Pancreas (tissue), 10 donors: ENCODE measurements around the gene TCIRG1. TPM values are rescaled to one million over a fixed set of nuclear protein-coding genes. Genes with fewer than 3 reads are reported as not detected.

Experiments
- ATAC-seq, 4 donors: fragments of 200-7000 bp; cut with Tn5 transposase; one replicate each; pipeline versions ENCODE4 v1.8.0 to v1.9.1; 2020; ENCODE audit warnings: mild to moderate bottlenecking in 4 of 4, moderate library complexity in 4 of 4
- DNase-seq, 6 donors: peaks; one replicate each; pipeline ENCODE4 v3.0.0-alpha.2; 2020
- FAIRE-seq: peaks from 2 replicates; lab custom pipeline; 2012; peaks lifted over from hg19 to GRCh38; lab: Jason Lieb, UNC
- H3K27ac ChIP-seq, 4 donors: fragments of 200-600 bp; sonication (generic); 1 replicate in 3 of 4; 2 replicates in 1 of 4; pipeline versions ENCODE4 v1.5.0 to v1.8.0; 2020
- H3K27me3 ChIP-seq, 4 donors: fragments of 200-600 bp; one replicate each; pipeline ENCODE4 v1.8.0; 2021
- H3K36me3 ChIP-seq, 3 donors: fragments of 200-600 bp; sonication (generic) in 1 of 3; one replicate each; pipeline versions ENCODE4 v1.5.0 to v1.8.0; 2020 to 2021
- H3K4me1 ChIP-seq, 3 donors: fragments of 200-600 bp; one replicate each; pipeline ENCODE4 v1.8.0; 2021
- H3K4me3 ChIP-seq, 4 donors: fragments of 200-600 bp; sonication (generic) in 2 of 4; one replicate each; pipeline versions ENCODE4 v1.5.0 to v1.8.0; 2020 to 2021
- H3K9me3 ChIP-seq, 4 donors: fragments of 200-600 bp; one replicate each; pipeline ENCODE4 v1.8.0; 2021
- WGBS, 2 donors: extraction: QIAGEN DNeasy Blood & Tissue Kit; methylation state at CpG; one replicate each; pipeline ENCODE4 v1.1.7; 2013; 5-methylcytosine and 5-hydroxymethylcytosine counted together
- intact Hi-C, 3 donors: fragments of 100-400 bp; cut with DNase I; formaldehyde crosslinking; loops; one replicate each; pipeline versions ENCODE4 v1.11.1 to v1.14.2; 2022
- polyA plus RNA-seq, 2 donors: library from polyadenylated mRNA; stranded (reverse); fragments of 200-250 nt; gene quantifications; one replicate each; pipeline ENCODE4 v1.2.3, GENCODE V29; 2013
- total RNA-seq, 6 donors: library from RNA; stranded (reverse); fragmentation: NEBNext Ultra II Directional in 4 of 6; extraction: Animal tissue kit (Norgen Biotek cat#: 25700) in 4 of 6; gene quantifications; one replicate each; pipeline versions ENCODE4 v1.2.1 to v1.2.4, GENCODE V29; 2021 to 2023
- TF ChIP-seq, protein P1 (sequence below), 4 donors: fragments of 200-600 bp; sonication (generic) in 3 of 4; IDR thresholded peaks; one replicate each; pipeline versions ENCODE4 v1.5.0 to v1.8.0; 2021; ENCODE audit warnings: antibody characterized with exemption in 4 of 4
- donor health status: healthy with polysubstance abuse.
- donor health status: DM: no; HTN: no; CAD: no; lungs with moderate emphysema.
- donor health status: DM: no; HTN: no; CAD: no.
- donor health status: control.
- donor health status: control.
- donor health status: Bipolar disorder and iron deficiency.
- donor health status: DM: yes; HTN: yes; CAD: no.
- donor health status: DM: no; HTN: no; CAD: no.
- donor health status: DM: no; HTN: no; CAD: no.
- donor health status: DM: yes; HTN: yes; CAD: no.

The TCIRG1 gene
- total and polyA plus RNA-seq, 8 donors: 166 to 1,036 (median 211) TPM

DNA sequence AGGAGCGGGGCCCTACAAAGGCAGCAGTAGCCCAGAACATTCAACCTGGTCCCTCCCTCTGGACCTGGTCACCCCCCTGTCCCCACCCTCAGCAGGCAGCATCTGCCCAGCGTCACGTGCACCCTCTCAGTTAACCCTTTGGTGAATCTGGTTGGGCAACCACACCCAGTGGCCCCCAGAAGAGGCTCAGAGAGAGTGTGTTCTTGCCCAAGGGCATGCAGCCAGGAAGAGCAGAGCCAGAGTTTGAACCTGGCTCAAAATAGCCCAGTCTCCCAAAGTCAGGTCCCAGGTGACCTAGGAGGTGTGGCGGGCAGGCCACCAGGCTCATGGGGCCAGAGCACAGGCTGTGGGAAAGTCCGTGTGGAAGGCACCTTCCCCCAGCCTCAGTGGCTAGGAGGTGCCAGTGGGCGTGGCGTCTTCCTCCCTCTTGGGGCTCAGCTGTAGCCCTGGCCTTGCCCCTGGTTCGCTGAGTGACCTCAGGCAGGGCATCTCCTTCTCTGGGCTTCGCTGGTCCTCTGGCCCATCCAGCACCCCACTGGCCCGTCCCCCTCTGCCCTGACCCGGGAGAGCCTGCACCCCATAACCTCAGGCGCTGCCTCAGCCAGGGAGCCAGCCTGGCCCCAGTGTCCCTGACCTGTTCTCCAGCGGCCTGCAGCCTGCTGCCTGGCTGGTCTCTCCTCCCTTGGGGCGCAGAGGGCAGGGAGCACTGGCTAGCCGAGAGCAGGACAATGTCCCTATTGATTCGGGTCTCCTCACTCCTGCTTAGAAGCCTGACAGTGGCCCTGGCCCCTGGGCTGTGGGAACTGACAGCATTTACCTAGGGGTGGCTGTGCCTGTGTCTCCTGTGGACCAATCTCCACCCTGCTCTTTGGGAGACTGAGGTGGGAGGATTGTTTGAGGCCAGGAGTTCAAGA lies 21.7 kb upstream of the TCIRG1 start:
- FAIRE-seq: no peak
- TF ChIP-seq, protein P1, sequence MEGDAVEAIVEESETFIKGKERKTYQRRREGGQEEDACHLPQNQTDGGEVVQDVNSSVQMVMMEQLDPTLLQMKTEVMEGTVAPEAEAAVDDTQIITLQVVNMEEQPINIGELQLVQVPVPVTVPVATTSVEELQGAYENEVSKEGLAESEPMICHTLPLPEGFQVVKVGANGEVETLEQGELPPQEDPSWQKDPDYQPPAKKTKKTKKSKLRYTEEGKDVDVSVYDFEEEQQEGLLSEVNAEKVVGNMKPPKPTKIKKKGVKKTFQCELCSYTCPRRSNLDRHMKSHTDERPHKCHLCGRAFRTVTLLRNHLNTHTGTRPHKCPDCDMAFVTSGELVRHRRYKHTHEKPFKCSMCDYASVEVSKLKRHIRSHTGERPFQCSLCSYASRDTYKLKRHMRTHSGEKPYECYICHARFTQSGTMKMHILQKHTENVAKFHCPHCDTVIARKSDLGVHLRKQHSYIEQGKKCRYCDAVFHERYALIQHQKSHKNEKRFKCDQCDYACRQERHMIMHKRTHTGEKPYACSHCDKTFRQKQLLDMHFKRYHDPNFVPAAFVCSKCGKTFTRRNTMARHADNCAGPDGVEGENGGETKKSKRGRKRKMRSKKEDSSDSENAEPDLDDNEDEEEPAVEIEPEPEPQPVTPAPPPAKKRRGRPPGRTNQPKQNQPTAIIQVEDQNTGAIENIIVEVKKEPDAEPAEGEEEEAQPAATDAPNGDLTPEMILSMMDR (IDR thresholded peaks at IDR 0.05): no peak
- H3K36me3 ChIP-seq: no peaks in the 10 kb centered on the region
- H3K4me1 ChIP-seq: no peaks in the 10 kb centered on the region
- 63 to 64% methylated on average over 16 of the region's 16 CpGs for WGBS, 2 donors
- peak in 3 of 6 donors; percentile 17 to 69 (median 40) for DNase-seq
- H3K27me3 ChIP-seq: no peaks in the 10 kb centered on the region
- H3K9me3 ChIP-seq: no peaks in the 10 kb centered on the region
- no peak for ATAC-seq
- intact Hi-C loops: no loop called here
- H3K4me3 ChIP-seq: no peak overlapping the region
- peak overlapping the region in 3 of 4 donors; percentile 1 to 24 (median 22) for H3K27ac ChIP-seq

DNA sequence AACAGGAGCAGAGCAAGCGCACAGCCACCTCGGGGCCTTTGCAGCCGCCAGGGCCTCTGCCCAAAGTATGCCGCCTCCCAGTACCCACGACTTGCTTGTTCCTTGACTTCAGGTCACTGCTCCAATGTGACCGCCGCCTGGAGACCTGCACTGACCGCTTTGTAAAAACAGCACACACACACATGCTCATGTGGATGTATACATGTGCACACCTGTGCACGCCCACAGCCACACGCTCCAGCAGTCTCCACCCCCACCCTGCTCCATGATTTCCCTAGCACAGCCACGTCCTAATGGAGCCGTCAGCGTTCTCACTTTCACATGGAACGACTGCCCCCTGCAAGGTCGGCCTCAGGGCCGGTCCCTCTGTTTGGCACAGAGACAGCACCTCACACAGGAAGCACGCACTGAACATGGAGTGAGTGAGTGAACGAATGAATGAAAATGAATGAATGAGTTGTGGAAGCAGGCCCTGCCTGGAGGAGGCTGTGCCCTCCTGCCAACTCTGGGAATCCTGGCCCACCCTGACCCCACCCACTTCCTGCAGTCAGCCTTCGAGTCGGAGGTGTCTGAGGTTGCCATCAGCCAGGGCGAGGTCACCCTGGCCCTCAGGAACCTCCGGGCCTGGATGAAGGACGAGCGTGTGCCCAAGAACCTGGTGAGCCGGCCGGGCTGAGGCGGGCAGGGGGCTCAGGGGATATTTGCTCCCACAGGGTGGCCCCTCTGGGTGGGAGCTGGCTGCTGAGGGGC lies 20.7 kb upstream of the TCIRG1 start:
- Histone ChIP-seq H3K36me3 (no peaks in the 10 kb centered on the region), H3K27ac (peak overlapping the region in 1 of 4 donors; percentile 24), H3K9me3 (no peaks in the 10 kb centered on the region), H3K4me3 (no peak overlapping the region), H3K4me1 (no peaks in the 10 kb centered on the region), H3K27me3 (no peaks in the 10 kb centered on the region)
- TF ChIP-seq, protein P1 (IDR thresholded peaks at IDR 0.05): no peak
- FAIRE-seq (no peak), ATAC-seq (no peak), DNase-seq (peak in 3 of 6 donors; percentile 16 to 49 (median 19))
- WGBS, 2 donors: 75 to 81% methylated on average over 27 of the region's 27 CpGs
- intact Hi-C loops: no loop called here

DNA sequence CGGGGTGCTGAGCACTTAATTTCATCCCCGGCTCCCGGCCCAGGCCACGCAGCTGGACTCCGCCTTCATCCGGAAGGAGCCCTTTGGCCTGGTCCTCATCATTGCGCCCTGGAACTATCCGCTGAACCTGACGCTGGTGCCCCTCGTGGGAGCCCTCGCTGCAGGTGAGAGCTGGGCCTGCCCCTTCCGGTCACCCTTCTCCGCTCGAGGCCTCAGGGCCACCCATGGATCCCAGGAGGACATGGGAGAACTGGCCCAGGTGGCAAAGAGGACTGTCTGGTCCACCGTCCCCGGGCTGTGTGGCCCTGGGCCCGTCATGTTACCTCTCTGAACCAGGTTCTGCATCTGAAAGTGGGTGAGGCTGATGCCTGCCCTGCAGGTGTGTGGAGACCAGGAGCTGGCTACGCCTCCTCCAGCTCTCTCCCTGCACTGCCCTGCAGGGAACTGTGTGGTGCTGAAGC lies 20.1 kb upstream of the TCIRG1 start:
- intact Hi-C loops: no loop called here
- Histone ChIP-seq H3K27ac (no peak overlapping the region), H3K4me3 (no peak overlapping the region), H3K27me3 (no peaks in the 10 kb centered on the region), H3K4me1 (no peaks in the 10 kb centered on the region), H3K9me3 (no peaks in the 10 kb centered on the region), H3K36me3 (no peaks in the 10 kb centered on the region)
- WGBS, 2 donors: 90 to 96% methylated on average over 18 of the region's 18 CpGs
- DNase-seq: peak in 1 of 6 donors; percentile 63
- TF ChIP-seq, protein P1 (IDR thresholded peaks at IDR 0.05): no peak
- ATAC-seq: no peak
- no peak for FAIRE-seq

DNA sequence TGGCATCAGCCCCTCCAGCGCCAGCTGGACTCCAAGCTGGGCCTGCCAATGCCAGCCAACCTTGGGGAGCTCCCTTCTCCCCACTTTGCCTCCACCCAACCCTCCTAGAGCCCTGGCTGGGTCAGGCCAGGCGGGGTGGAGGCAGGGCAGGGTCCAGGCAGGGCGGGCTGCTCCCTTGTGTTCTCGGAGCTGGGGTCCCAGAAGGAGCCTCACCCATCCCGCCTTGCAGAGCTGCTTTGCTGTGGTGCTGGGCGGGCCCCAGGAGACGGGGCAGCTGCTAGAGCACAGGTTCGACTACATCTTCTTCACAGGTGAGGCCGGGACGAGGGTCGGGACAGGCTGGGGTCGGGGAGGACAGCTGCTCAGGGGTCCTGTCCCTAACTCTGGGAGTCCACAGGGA lies 19.3 kb upstream of the TCIRG1 start:
- Histone ChIP-seq H3K27ac (no peak overlapping the region), H3K9me3 (no peaks in the 10 kb centered on the region), H3K4me1 (no peaks in the 10 kb centered on the region), H3K27me3 (no peaks in the 10 kb centered on the region), H3K36me3 (no peaks in the 10 kb centered on the region), H3K4me3 (no peak overlapping the region)
- no peak for ATAC-seq
- DNase-seq: peak in 2 of 6 donors; percentile 31 to 75
- intact Hi-C loops: no loop called here
- WGBS, 2 donors: 82 to 87% methylated on average over 12 of the region's 12 CpGs
- TF ChIP-seq, protein P1 (IDR thresholded peaks at IDR 0.05): no peak
- no peak for FAIRE-seq
